PC-3 (cell line): ENCODE measurements around the gene SLC17A8. TPM values are rescaled to one million over a fixed set of nuclear protein-coding genes. Genes with fewer than 3 reads are reported as not detected.

Experiments used
- ATAC-seq: fragments of 200-7000 bp; cut with Tn5 transposase; 2 replicates; pipeline ENCODE4 v1.9.1; 2020; ENCODE audit warnings: mild to moderate bottlenecking, moderate library complexity
- BruUV-seq: library from RNA; stranded (reverse); fragments of 400-500 nt; replicated peaks from 2 replicates; lab custom pipeline; 2021; lab: Mats Ljungman, UMichigan
- CTCF ChIA-PET: fragments of 300-600 bp; sonication (Branson Sonifier 250); formaldehyde crosslinking; loops from one replicate; lab custom pipeline; 2022; ENCODE audit warnings: antibody characterized with exemption; lab: Charles Lee
- POLR2A ChIA-PET: fragments of 300-600 bp; sonication (Branson Sonifier 250); formaldehyde crosslinking; loops from one replicate; lab custom pipeline; 2022; ENCODE audit warnings: antibody characterized with exemption; ENCODE audit not compliant: unreplicated experiment; lab: Charles Lee
- DNase-seq: peaks from one replicate; pipeline ENCODE4 v3.0.0-alpha.2; 2015
- H2AFZ ChIP-seq: fragments of 300-600 bp; sonication (generic); 2 replicates; pipeline ENCODE4 v1.6.0; 2016; ENCODE audit warnings: antibody characterized with exemption, low read length
- H3F3A ChIP-seq: fragments of 300-600 bp; sonication (generic); one replicate; pipeline ENCODE4 v1.6.0; 2017; ENCODE audit warnings: antibody characterized with exemption, low read length, control low read depth, mild to moderate bottlenecking; ENCODE audit not compliant: unreplicated experiment
- H3K27ac ChIP-seq: fragments of 300-600 bp; sonication (generic); 2 replicates; pipeline ENCODE4 v1.5.1; 2016; ENCODE audit warnings: mild to moderate bottlenecking, low read length
- H3K27me3 ChIP-seq: fragments of 300-600 bp; sonication (generic); 2 replicates; pipeline ENCODE4 v1.6.1; 2016; ENCODE audit warnings: low read length, mixed read lengths
- H3K36me3 ChIP-seq: fragments of 300-600 bp; sonication (generic); 2 replicates; pipeline ENCODE4 v1.6.1; 2016; ENCODE audit warnings: low read depth, mixed run types, low read length, mixed read lengths
- H3K4me1 ChIP-seq: fragments of 300-600 bp; sonication (generic); 2 replicates; pipeline ENCODE4 v1.5.1; 2016; ENCODE audit warnings: low read length; ENCODE audit not compliant: insufficient read depth
- H3K4me2 ChIP-seq: fragments of 300-600 bp; sonication (generic); 2 replicates; pipeline ENCODE4 v1.6.0; 2016; ENCODE audit warnings: low read length
- H3K4me3 ChIP-seq: fragments of 300-600 bp; sonication (generic); 2 replicates; pipeline ENCODE4 v1.5.1; 2016; ENCODE audit warnings: mild to moderate bottlenecking, low read length, mixed read lengths
- H3K79me2 ChIP-seq: fragments of 300-600 bp; sonication (generic); 2 replicates; pipeline ENCODE4 v1.6.1; 2017; ENCODE audit warnings: low read length, mixed read lengths
- H3K9ac ChIP-seq: fragments of 300-600 bp; sonication (generic); 2 replicates; pipeline ENCODE4 v1.6.0; 2016; ENCODE audit warnings: mild to moderate bottlenecking, low read length
- H3K9me2 ChIP-seq: fragments of 300-600 bp; sonication (generic); replicated peaks from 2 replicates; pipeline ENCODE4 v1.6.1; 2016; ENCODE audit warnings: mixed run types, low read length, mixed read lengths
- H3K9me3 ChIP-seq: fragments of 300-600 bp; sonication (generic); 2 replicates; pipeline ENCODE4 v1.6.1; 2016; ENCODE audit warnings: low read length, mixed read lengths
- H4K20me1 ChIP-seq: fragments of 300-600 bp; sonication (generic); 2 replicates; pipeline ENCODE4 v1.6.1; 2016; ENCODE audit warnings: low read length, mixed read lengths
- EZH2 ChIP-seq: fragments of 300-600 bp; sonication (generic); IDR thresholded peaks from one replicate; pipeline ENCODE4 v1.6.1; 2017; ENCODE audit warnings: antibody characterized with exemption, mild to moderate bottlenecking, low read length; ENCODE audit not compliant: unreplicated experiment
- EZH2phosphoT487 ChIP-seq: fragments of 300-600 bp; sonication (generic); IDR thresholded peaks from 2 replicates; pipeline ENCODE4 v1.6.1; 2018; ENCODE audit warnings: mild to moderate bottlenecking, antibody characterized with exemption, low read length, borderline replicate concordance
- intact Hi-C: fragments of 100-400 bp; cut with micrococcal nuclease; formaldehyde crosslinking; loops from 2 replicates; pipeline ENCODE4 v1.9.0; 2023
- total RNA-seq: library from RNA; depleted of rRNA; stranded (reverse); fragments of >200 nt; gene quantifications from 2 replicates; pipeline ENCODE4 v1.2.3, GENCODE V29; 2014
- TF ChIP-seq, protein P1 (sequence below): fragments of 300-600 bp; sonication (generic); conservative IDR thresholded peaks from 2 replicates; pipeline ENCODE4 v1.5.1; 2017; ENCODE audit warnings: antibody characterized with exemption, low read depth, mild to moderate bottlenecking, low read length

Gene SLC17A8
- total RNA-seq, 1 experiment from 2014 or later = not detected

GRCh38 chr12:100461330-100461973 is 104.6 kb downstream of the SLC17A8 start:
- Histone ChIP-seq H3K9me2 (no peaks in the 10 kb centered on the region), H3K9me3 (no peaks in the 10 kb centered on the region), H3K36me3 (no peaks in the 10 kb centered on the region), H3F3A (no peaks in the 10 kb centered on the region), H3K27ac (no peak overlapping the region), H3K4me1 (no peaks in the 10 kb centered on the region), H3K4me3 (no peak overlapping the region), H2AFZ (no peak overlapping the region), H3K9ac (no peak overlapping the region), H4K20me1 (no peaks in the 10 kb centered on the region), H3K27me3 (peaks cover 36% of the 10 kb centered on the region), H3K79me2 (no peaks in the 10 kb centered on the region), H3K4me2 (no peak overlapping the region)
- ATAC-seq (no peak), DNase-seq (no peak)
- CTCF ChIA-PET = no interaction called here
- intact Hi-C loops = no loop called here
- no TSS peak for BruUV-seq
- POLR2A ChIA-PET = no interaction called here
- TF ChIP-seq EZH2 (no peak), EZH2phosphoT487 (no peak)
- TF ChIP-seq, protein P1, sequence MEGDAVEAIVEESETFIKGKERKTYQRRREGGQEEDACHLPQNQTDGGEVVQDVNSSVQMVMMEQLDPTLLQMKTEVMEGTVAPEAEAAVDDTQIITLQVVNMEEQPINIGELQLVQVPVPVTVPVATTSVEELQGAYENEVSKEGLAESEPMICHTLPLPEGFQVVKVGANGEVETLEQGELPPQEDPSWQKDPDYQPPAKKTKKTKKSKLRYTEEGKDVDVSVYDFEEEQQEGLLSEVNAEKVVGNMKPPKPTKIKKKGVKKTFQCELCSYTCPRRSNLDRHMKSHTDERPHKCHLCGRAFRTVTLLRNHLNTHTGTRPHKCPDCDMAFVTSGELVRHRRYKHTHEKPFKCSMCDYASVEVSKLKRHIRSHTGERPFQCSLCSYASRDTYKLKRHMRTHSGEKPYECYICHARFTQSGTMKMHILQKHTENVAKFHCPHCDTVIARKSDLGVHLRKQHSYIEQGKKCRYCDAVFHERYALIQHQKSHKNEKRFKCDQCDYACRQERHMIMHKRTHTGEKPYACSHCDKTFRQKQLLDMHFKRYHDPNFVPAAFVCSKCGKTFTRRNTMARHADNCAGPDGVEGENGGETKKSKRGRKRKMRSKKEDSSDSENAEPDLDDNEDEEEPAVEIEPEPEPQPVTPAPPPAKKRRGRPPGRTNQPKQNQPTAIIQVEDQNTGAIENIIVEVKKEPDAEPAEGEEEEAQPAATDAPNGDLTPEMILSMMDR = no peak

DNA sequence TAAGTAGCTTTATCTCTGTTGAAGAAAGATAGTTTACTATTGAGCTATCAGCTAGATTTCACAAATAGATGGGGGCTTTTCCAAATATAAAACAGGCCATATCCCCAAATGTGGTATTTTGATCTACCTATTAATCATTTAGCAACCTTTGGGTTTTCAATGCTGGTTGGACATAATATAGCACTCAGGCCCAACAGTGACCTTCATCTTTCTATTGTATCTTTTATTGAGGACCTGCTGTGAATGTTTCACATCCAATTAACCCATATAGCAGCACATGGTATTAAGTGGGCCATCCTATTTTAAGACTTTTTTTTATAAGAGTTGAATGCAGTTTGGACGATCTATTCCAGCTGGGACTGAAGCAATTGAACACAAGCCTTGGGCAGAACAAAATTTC is 106.8 kb downstream of the SLC17A8 start:
- intact Hi-C loops = no loop called here
- no TSS peak for BruUV-seq

DNA sequence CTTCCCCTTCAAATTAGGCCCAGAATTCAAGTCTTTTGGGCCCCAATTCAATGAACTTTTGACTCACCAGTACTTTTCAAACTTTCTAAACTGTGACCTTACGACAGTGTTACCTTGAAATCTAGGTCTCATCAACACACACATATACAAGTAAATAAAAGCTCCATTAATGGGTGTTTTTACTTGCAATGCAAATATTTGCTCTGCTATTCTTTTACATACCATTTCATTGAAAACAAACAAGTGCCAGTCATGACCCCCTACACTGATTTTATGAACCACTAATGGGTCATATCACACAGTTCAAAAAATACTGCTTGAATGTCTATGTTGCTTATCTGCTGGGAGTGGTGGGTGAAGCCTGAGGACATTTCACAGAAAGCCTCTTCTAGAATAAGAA is 107.7 kb downstream of the SLC17A8 start:
- ATAC-seq = no peak
- intact Hi-C loops = no loop called here
- CTCF ChIA-PET = no interaction called here

More for the DNA sequence above, 106.8 kb downstream of the SLC17A8 start:
- Histone ChIP-seq H3K36me3 (no peaks in the 10 kb centered on the region), H4K20me1 (no peaks in the 10 kb centered on the region), H3K4me2 (no peak overlapping the region), H3K27ac (no peak overlapping the region), H2AFZ (no peak overlapping the region), H3K9me2 (no peaks in the 10 kb centered on the region), H3F3A (no peaks in the 10 kb centered on the region), H3K79me2 (no peaks in the 10 kb centered on the region), H3K9ac (no peak overlapping the region), H3K4me3 (no peak overlapping the region), H3K9me3 (no peaks in the 10 kb centered on the region), H3K27me3 (peaks cover 19% of the 10 kb centered on the region), H3K4me1 (no peaks in the 10 kb centered on the region)
- DNase-seq = no peak
- ChIA-PET POLR2A (no interaction called here), CTCF (no interaction called here)
- ATAC-seq = no peak
- TF ChIP-seq, protein P1 = no peak
- no peak for TF ChIP-seq EZH2phosphoT487
- no peak for TF ChIP-seq EZH2

More for the DNA sequence above, 107.7 kb downstream of the SLC17A8 start:
- POLR2A ChIA-PET = no interaction called here
- Histone ChIP-seq H3K36me3 (no peaks in the 10 kb centered on the region), H3K9me2 (no peaks in the 10 kb centered on the region), H3K4me1 (no peaks in the 10 kb centered on the region), H3K79me2 (no peaks in the 10 kb centered on the region), H2AFZ (no peak overlapping the region), H3F3A (no peaks in the 10 kb centered on the region), H3K9ac (no peak overlapping the region), H3K4me2 (no peak overlapping the region), H3K27ac (no peak overlapping the region), H3K4me3 (no peak overlapping the region), H3K27me3 (peaks cover 20% of the 10 kb centered on the region), H3K9me3 (no peaks in the 10 kb centered on the region), H4K20me1 (no peaks in the 10 kb centered on the region)
- no TSS peak for BruUV-seq
- TF ChIP-seq EZH2phosphoT487 (no peak), EZH2 (no peak)
- TF ChIP-seq, protein P1 = no peak
- no peak for DNase-seq
